GM19025 (cell line): ENCODE results near the gene SDC4.
A peak's percentile ranks its signal among the peaks of the same experiment; 100 is the strongest.
"Not testable (repeated sequence)": the region's sequence is repeated elsewhere in the genome, so short reads cannot be mapped to it uniquely, and the experiment has no call there.

ENCODE experiments used
- ATAC-seq: cut with Tn5 transposase; IDR thresholded peaks from one replicate; pipeline ENCODE4 v1.9.1; 2021; ENCODE audit warnings: mild to moderate bottlenecking, low read depth, moderate library complexity; ENCODE audit not compliant: unreplicated experiment

SDC4 gene

GRCh38 chr20:45365444-45365970 is 17.3 kb upstream of the SDC4 start:
- no peak for ATAC-seq

- no peak for ATAC-seq
Measured at GRCh38 chr20:45363611-45364492, 15.6 kb upstream of the SDC4 start.

GRCh38 chr20:45362804-45363610 is 14.8 kb upstream of the SDC4 start, which contains the start of gene SYS1:
SYS1 (plus strand) TSS chr20:45363156; CDS start chr20:45363532, 376 bp downstream.
- ATAC-seq: peak; percentile 79

- ATAC-seq: no peak
Measured at GRCh38 chr20:45361793-45362192, 13.6 kb upstream of the SDC4 start.

- ATAC-seq: no peak
Measured at GRCh38 chr20:45359406-45360148, 11.4 kb upstream of the SDC4 start.

- ATAC-seq: no peak
Measured at GRCh38 chr20:45359069-45359405, 10.8 kb upstream of the SDC4 start.

GRCh38 chr20:45358282-45359068 is 10.3 kb upstream of the SDC4 start:
- ATAC-seq: no peak

GRCh38 chr20:45355209-45356084 is 7.2 kb upstream of the SDC4 start:
- no peak for ATAC-seq

GRCh38 chr20:45354423-45355208 is 6.4 kb upstream of the SDC4 start:
- no peak for ATAC-seq

GRCh38 chr20:45353746-45354145 is 5.5 kb upstream of the SDC4 start:
- ATAC-seq: no peak

GRCh38 chr20:45352729-45353128 is 4.5 kb upstream of the SDC4 start:
- no peak for ATAC-seq

- not testable (repeated sequence) for ATAC-seq
Measured at GRCh38 chr20:45350795-45351194, 2.6 kb upstream of the SDC4 start.

GRCh38 chr20:45350217-45350616 is 2.0 kb upstream of the SDC4 start:
- ATAC-seq: no peak

GRCh38 chr20:45347297-45347935 is 808 bp downstream of the SDC4 start:
- no peak for ATAC-seq

- no peak for ATAC-seq
Measured at GRCh38 chr20:45346851-45347250, 1.4 kb downstream of the SDC4 start.

GRCh38 chr20:45346291-45346718 is 1.9 kb downstream of the SDC4 start:
- no peak for ATAC-seq

- no peak for ATAC-seq
Measured at GRCh38 chr20:45345104-45345936, 2.9 kb downstream of the SDC4 start.
